GM12878 (cell line): ENCODE measurements around the gene NFE2L3. TPM values are rescaled to one million over a fixed set of nuclear protein-coding genes. Genes with fewer than 3 reads are reported as not detected.
A peak's percentile ranks its signal among the peaks of the same experiment; 100 is the strongest.

Source experiments
- ASH2L ChIP-seq: fragments of 300-600, 200-600 bp; sonication (generic); IDR thresholded peaks from 2 replicates; pipeline ENCODE4 v1.6.1; 2017; ENCODE audit warnings: low read depth, mild to moderate bottlenecking, borderline replicate concordance
- BACH1 ChIP-seq: fragments of 450-650 bp; IDR thresholded peaks from 2 replicates; pipeline ENCODE4 v1.6.1; 2017; ENCODE audit warnings: mild to moderate bottlenecking, borderline replicate concordance
- BCL11A ChIP-seq: IDR thresholded peaks from 2 replicates; pipeline ENCODE4 v1.6.1; 2011; ENCODE audit warnings: low read depth, low read length
- CBX5 ChIP-seq: sonication (generic); IDR thresholded peaks from 2 replicates; pipeline ENCODE4 v1.6.1; 2016; ENCODE audit warnings: low read depth, moderate library complexity, mild to moderate bottlenecking, inconsistent platforms
- HDAC6 ChIP-seq: fragments of 200-600 bp; sonication (generic); IDR thresholded peaks from one replicate; pipeline ENCODE4 v1.8.0; 2017; ENCODE audit warnings: antibody characterized with exemption; ENCODE audit not compliant: unreplicated experiment
- IRF4 ChIP-seq: IDR thresholded peaks from 2 replicates; pipeline ENCODE4 v1.6.1; 2011; ENCODE audit warnings: low read depth, low read length
- JUNB ChIP-seq: IDR thresholded peaks from 2 replicates; pipeline ENCODE4 v1.6.1; 2016; ENCODE audit warnings: antibody characterized with exemption, mild to moderate bottlenecking
- MYC ChIP-seq: IDR thresholded peaks from 2 replicates; pipeline ENCODE4 v1.6.1; 2011; ENCODE audit warnings: mild to moderate bottlenecking, low read length, moderate library complexity, inconsistent platforms; ENCODE audit not compliant: insufficient read depth, insufficient replicate concordance, insufficient read length, severe bottlenecking
- POU2F2 ChIP-seq: IDR thresholded peaks from 3 replicates; pipeline ENCODE4 v1.6.1; 2011; ENCODE audit warnings: low read depth, mild to moderate bottlenecking, low read length, borderline replicate concordance
- SIN3A ChIP-seq: IDR thresholded peaks from 2 replicates; pipeline ENCODE4 v1.6.1; 2012; ENCODE audit warnings: low read depth, low read length, improper control_type of control experiment
- SP1 ChIP-seq: IDR thresholded peaks from one replicate; pipeline ENCODE4 v1.6.1; 2011; ENCODE audit warnings: low read depth, low read length
- SREBF1 ChIP-seq: IDR thresholded peaks from 2 replicates; pipeline ENCODE4 v1.6.1; 2012; ENCODE audit warnings: mild to moderate bottlenecking, low read length
- SUPT20H ChIP-seq: IDR thresholded peaks from 2 replicates; pipeline ENCODE4 v1.6.1; 2011; ENCODE audit warnings: low read depth, mild to moderate bottlenecking, low read length, moderate library complexity, borderline replicate concordance; ENCODE audit not compliant: control insufficient read depth
- TCF3 ChIP-seq: IDR thresholded peaks from 2 replicates; pipeline ENCODE4 v1.6.1; 2012; ENCODE audit warnings: low read depth, mild to moderate bottlenecking, low read length, borderline replicate concordance; ENCODE audit not compliant: insufficient read depth
- TCF7 ChIP-seq: IDR thresholded peaks from 2 replicates; pipeline ENCODE4 v1.6.1; 2014; ENCODE audit warnings: antibody characterized with exemption, borderline replicate concordance
- ZBED1 ChIP-seq: IDR thresholded peaks from 2 replicates; pipeline ENCODE4 v1.6.1; 2016; ENCODE audit warnings: borderline replicate concordance
- ZBTB4 ChIP-seq: fragments of 450-650 bp; formaldehyde crosslinking; IDR thresholded peaks from 2 replicates; pipeline ENCODE4 v1.4.0; 2022; ENCODE audit warnings: mild to moderate bottlenecking, moderate library complexity
- ZNF592 ChIP-seq: fragments of 450-650 bp; IDR thresholded peaks from 2 replicates; pipeline ENCODE4 v1.6.1; 2017; ENCODE audit warnings: mild to moderate bottlenecking, moderate library complexity
- polyA plus RNA-seq, 11 experiments: library from polyadenylated mRNA; depleted of rRNA in 4 of 11; unstranded in 6 of 11; stranded (reverse) in 5 of 11; fragments of >200 nt; fragmentation: Nextera tagmentation in 4 of 11; fragmentation: Illumina TruSeq in 1 of 11; extraction: Ambion mirVana in 4 of 11; extraction: Trizol in 1 of 11; gene quantifications; 1 replicate in 1 of 11; 2 replicates in 10 of 11; pipeline versions ENCODE4 v1.2.1 to v1.2.3, GENCODE V29; 2011 to 2016; ENCODE audit warnings: inconsistent platforms in 2 of 11, missing spikeins in 2 of 11, low read depth in 1 of 11
- total RNA-seq, 4 experiments: library from RNA; depleted of rRNA in 3 of 4; stranded (reverse); fragments of >200 nt in 3 of 4; fragmentation: Illumina TruSeq in 1 of 4; extraction: Trizol in 1 of 4; gene quantifications; 2 replicates each; pipeline versions ENCODE4 v1.2.1 to v1.2.3, GENCODE V29; 2013 to 2021
- TF ChIP-seq, protein P1 (sequence below): fragments of 450-650 bp; IDR thresholded peaks from 2 replicates; pipeline ENCODE4 v1.6.1; 2016; ENCODE audit warnings: mild to moderate bottlenecking, moderate library complexity, borderline replicate concordance

Gene NFE2L3
- total and polyA plus RNA-seq, 10 of the 15 experiments (the other 5 are each of a cell fraction or from before 2014, with no cell fraction given), result 4.4 to 34.9 (median 13.0) TPM

DNA sequence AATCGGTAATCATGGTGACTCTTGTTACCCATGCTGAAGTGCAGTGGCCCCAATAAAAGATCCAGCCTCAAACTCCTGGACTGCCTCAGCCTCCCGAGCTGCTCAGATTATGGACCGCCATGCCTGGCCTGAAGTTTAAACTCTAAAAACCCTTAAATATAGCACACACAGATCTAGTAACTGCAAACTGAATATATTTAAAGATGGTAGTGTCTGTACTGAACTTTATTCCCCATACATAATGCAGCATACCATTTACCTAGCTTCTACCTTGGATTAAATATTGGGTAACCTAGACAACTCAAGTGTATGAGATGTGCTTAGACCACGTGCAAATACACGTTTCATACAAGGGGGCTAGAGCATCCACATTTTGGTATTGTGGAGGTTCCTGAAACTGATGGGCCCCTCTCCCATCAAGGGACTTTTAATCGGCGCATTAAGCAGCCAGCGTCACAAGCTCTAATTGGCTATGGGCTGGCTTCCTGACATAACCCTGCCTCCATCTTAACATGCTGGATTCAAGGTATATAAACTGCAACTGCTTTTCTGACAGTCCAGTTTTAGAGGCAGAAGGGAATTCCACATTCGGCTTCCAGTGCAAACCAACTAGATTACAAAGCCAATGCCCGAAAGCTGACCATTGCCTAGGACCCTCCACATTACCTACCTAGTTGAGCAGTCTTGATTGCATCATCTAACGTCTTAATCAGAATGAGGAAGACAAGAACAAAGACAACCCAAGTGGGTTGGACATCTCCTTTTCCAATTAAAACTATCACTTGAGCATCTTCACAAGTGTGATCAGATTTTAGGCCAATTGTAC lies 35.6 kb downstream of the NFE2L3 start (continued):
- TF ChIP-seq TCF3, result no peak
- TF ChIP-seq TCF7, result 0 out of 2 replicates have a peak, but pooled peaks have one; percentile 11
- no peak for TF ChIP-seq MYC
- no peak for TF ChIP-seq SIN3A
- peak; percentile 3; the same call in 1 of the 2 replicates for TF ChIP-seq BCL11A
- peak; percentile 91 for TF ChIP-seq ZBED1
- TF ChIP-seq BACH1, result peak; percentile 71; the same call in 1 of the 2 replicates
- TF ChIP-seq SP1, result no peak
- TF ChIP-seq HDAC6, result no peak
- TF ChIP-seq CBX5, result no peak
- TF ChIP-seq ZBTB4 (CRISPR knock-in tag), result no peak; the same call in none of the 2 replicates
- TF ChIP-seq SREBF1, result no peak
- no peak for TF ChIP-seq ZNF592
- TF ChIP-seq IRF4, result no peak
- no peak for TF ChIP-seq JUNB
- TF ChIP-seq, protein P1, sequence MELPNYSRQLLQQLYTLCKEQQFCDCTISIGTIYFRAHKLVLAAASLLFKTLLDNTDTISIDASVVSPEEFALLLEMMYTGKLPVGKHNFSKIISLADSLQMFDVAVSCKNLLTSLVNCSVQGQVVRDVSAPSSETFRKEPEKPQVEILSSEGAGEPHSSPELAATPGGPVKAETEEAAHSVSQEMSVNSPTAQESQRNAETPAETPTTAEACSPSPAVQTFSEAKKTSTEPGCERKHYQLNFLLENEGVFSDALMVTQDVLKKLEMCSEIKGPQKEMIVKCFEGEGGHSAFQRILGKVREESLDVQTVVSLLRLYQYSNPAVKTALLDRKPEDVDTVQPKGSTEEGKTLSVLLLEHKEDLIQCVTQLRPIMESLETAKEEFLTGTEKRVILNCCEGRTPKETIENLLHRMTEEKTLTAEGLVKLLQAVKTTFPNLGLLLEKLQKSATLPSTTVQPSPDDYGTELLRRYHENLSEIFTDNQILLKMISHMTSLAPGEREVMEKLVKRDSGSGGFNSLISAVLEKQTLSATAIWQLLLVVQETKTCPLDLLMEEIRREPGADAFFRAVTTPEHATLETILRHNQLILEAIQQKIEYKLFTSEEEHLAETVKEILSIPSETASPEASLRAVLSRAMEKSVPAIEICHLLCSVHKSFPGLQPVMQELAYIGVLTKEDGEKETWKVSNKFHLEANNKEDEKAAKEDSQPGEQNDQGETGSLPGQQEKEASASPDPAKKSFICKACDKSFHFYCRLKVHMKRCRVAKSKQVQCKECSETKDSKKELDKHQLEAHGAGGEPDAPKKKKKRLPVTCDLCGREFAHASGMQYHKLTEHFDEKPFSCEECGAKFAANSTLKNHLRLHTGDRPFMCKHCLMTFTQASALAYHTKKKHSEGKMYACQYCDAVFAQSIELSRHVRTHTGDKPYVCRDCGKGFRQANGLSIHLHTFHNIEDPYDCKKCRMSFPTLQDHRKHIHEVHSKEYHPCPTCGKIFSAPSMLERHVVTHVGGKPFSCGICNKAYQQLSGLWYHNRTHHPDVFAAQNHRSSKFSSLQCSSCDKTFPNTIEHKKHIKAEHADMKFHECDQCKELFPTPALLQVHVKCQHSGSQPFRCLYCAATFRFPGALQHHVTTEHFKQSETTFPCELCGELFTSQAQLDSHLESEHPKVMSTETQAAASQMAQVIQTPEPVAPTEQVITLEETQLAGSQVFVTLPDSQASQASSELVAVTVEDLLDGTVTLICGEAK, result no peak
- no peak for TF ChIP-seq SUPT20H
- TF ChIP-seq ASH2L, result no peak
- TF ChIP-seq POU2F2, result peak; percentile 58
